GM13977 (cell line): ENCODE data around the gene CCND1.
A peak's percentile ranks its signal among the peaks of the same experiment; 100 is the strongest.

Experiments used
- DNase-seq: peaks from one replicate; pipeline ENCODE4 v3.0.0; 2012; ENCODE audit warnings: low spot score
- CTCF ChIP-seq: IDR thresholded peaks from 2 replicates; pipeline ENCODE4 v1.5.1; 2012; ENCODE audit warnings: mild to moderate bottlenecking, control low read depth; ENCODE audit not compliant: insufficient read depth; ENCODE audit errors: extremely low read depth, missing control alignments
- in situ Hi-C: fragments of 300-500 bp; cut with MboI; formaldehyde crosslinking; loops from one replicate; pipeline ENCODE4 v1.12.0; 2022; ENCODE audit warnings: low sequenced_read_pairs, low pct_unique_long_range_greater_than_20kb, mixed read lengths, inconsistent platforms; ENCODE audit not compliant: unreplicated experiment

CCND1 gene

DNA sequence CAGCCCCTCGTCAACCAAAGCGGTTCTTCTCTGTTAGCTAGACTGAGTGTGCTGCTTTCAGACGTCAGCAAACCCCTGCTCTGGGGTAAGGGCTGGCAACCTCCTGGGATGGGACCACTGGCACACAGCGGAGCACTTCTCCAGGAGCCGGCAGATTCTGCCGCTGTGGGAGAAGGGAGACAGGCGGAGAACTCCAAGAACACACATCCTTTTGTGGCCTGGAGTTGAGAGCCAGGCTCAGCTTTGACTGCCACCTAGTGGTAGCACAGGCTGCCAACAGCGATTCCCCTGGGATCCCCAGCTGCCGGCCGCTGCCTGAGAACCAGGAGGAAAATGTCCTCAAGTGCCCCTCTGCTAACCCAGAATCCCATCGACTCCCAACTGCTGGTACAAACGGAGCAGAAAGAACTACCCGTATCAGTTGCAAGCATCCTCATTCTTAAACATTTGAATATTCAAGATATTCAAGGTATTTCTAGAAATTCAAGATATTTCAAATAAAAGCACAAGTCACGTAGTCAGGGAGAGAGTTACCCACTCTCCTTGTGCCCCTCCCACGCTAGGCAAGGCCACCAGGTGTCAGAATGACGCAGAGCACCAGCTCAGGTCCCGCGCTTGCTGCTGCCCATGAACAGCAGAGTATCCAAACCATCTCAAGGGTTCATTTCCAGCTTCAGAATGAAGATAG lies 29.3 kb downstream of the CCND1 start:
- in situ Hi-C loops, result loop anchor here (25.0 kb wide), 1 partner anchor 758 kb away; the partner anchor contains the start of genes IGHMBP2 and MRPL21
- TF ChIP-seq CTCF, result peak; percentile 91
- DNase-seq, result peak; percentile 87

- no peak for TF ChIP-seq CTCF
- in situ Hi-C loops, result loop anchor here (25.0 kb wide), 1 partner anchor 760 kb away; the partner anchor contains the start of genes IGHMBP2 and MRPL21
- DNase-seq, result no peak
Observed at GRCh38 chr11:69671734-69672465, 30.9 kb downstream of the CCND1 start.

DNA sequence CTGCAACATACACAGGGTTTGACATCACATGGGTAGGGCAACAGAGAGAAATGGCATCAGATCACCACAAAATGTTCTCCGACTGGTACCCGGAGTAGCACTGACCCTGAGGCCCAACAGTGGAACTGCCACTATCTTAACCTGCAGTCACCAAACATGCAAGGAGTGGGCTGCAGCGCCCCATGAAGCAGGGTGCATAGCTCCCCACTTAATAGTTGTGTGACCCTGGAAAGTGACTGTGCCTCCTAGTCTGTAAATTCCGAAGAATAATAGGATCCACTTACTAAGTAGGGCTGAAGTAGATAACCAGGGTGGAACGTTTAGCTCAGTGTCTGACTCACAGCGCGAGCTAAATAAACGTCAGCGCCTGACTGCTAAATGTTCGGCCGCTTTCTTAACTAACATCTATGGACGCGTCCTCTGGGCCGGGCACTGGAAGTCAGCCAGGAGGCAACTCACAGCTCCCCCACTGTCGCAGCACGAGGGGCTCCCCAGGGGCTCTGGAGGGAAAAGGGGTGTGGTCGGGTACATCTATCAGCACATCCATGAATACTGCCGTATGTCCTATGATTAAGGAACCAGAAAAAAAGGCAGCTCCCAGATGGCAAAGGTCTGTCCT lies 33.4 kb downstream of the CCND1 start:
- no peak for DNase-seq
- no peak for TF ChIP-seq CTCF
- in situ Hi-C loops, result loop anchor here (25.0 kb wide), 1 partner anchor 762 kb away; the partner anchor contains the start of genes IGHMBP2 and MRPL21

DNA sequence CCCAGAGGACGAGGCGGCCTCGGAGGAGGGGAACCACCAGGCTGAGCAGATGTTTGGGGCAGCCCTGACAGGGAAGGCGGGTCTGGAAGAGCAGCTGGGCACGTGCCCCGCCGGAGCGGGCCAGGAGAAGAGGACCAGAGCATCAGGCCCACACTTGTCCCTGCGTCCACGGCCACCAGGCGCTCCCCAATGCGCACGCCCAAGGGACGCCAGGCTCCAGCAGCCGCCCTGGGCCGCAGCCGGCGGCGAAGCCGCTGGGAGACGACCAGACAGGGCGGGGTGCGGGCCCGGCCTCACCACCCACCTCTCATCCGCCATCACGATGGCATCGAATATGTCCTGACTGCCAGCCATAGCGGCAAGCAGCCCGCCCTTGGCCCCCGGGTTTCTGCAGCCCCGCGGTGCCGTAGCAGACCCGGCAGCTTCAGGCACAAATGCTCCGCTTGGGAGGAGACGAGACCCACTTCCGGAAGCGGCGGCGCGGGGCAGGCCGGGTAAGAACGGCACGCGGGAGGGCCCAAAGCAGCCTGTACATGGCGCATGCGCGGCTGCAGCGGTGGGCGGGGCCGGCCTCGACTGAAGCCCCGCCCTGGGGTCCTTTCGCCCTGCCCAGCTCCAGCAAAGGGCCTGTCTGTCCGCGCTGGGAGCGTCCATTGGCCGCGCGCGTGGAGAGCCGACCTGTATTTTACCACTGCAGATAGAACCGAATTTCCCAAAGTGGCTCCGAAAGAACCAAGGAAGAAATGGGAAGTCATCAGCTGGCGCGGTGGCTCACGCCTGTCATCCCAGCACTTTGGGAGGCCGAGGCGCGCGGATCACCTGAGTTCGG lies 34.1 kb downstream of the CCND1 start, which contains the start of gene LTO1:
TSS of gene LTO1 (minus strand) at position 468 of the 829 bp plus-strand sequence. CDS start at position 354, 114 bp downstream.
- in situ Hi-C loops, result loop anchor here (25.0 kb wide), 2 partner anchors 512 to 763 kb away; partner anchors contain the start of genes IGHMBP2 and MRPL21
- TF ChIP-seq CTCF, result no peak
- peak; percentile 99 for DNase-seq

DNA sequence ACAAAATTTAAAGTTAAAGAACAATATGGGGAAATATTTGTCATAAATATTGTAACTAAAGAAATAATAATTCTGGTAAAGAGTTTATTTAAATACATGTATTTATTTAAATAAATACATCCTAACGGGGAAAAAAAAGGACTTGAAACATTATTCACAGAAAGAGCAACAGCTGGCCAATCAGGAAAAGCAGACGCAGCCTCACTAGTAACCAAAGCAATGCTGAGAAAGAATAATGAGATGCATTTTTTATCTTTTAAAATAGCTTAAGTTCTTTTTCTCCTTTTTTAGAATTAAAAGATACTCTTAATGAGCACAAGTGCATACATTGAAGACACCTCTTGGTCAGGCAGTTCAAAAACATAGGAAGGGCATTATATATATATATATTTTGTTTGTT lies 36.8 kb downstream of the CCND1 start:
- DNase-seq, result no peak
- in situ Hi-C loops, result loop anchor here (25.0 kb wide), 1 partner anchor 510 kb away; no protein-coding TSS in a partner anchor
- no peak for TF ChIP-seq CTCF
